Measurements from ENCODE around the gene RPL13. TPM values are rescaled to one million over a fixed set of nuclear protein-coding genes. Genes with fewer than 3 reads are reported as not detected.

Gene RPL13
- 1,718 TPM for total RNA-seq
- long read RNA-seq, full-length matches to known transcripts: 769 of 844 reads
- long read RNA-seq, partial matches to known transcripts: 47 of 844 reads
- long read RNA-seq, other reads (novel, unspliced or antisense): 28 of 844 reads

DNA sequence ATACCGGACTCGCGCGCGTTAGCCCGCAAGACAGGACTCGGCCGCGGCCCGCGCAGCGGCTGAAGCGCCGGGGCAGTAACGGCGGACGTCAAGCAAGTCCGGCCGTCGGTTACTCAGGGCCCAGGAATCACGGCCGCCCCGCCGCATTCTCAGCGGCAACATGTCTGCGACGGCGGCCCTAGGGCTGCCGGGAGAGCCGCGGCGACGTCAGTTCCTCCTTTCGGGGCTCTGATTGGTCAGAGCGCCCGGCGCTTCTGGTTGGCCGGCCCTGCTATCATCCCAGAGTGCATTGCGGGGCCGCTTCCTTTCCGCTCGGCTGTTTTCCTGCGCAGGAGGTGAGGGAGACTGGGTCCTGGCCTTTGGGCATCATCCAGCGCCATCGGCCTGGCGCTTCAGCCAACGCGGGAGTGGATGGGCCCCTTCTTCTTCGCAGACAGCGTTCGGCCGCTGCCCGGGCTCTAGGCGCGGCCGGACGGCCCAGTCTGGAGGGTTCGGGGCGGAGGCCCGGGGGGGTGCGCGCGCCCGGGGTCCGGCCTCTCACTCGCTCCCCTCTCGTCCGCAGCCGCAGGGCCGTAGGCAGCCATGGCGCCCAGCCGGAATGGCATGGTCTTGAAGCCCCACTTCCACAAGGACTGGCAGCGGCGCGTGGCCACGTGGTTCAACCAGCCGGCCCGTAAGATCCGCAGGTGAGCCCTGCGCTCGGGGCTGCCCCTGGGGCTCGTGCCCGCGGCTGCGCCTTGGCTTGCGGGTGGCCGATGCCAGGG lies at the start of gene RPL13:
RPL13 (plus strand) TSS at position 305 of the 764 bp plus-strand sequence; CDS start at position 583, 278 bp downstream.
- peak; percentile 97 for DNase-seq (ENCODE audit: low spot score)

DNA sequence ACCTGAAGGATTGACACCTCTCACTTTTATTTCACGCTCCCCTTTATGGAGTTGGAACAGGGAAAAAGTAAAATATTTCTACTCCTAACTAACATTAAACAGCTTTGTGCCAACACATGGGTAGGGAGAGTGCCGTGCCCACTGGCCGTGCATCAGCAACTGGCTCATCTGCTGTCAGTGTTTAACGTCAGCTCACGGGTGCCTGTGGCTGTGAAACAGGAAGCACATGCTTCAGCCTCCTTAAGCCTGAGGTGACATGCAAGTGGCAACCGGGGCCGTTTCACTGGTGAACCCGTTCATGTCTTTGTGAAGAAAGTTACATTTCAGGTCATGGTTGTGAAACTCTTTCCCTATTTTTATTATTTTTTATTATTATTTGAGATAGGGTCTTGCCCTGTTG lies 49.1 kb upstream of the RPL13 start:
- DNase-seq (ENCODE audit: low spot score): no peak

DNA sequence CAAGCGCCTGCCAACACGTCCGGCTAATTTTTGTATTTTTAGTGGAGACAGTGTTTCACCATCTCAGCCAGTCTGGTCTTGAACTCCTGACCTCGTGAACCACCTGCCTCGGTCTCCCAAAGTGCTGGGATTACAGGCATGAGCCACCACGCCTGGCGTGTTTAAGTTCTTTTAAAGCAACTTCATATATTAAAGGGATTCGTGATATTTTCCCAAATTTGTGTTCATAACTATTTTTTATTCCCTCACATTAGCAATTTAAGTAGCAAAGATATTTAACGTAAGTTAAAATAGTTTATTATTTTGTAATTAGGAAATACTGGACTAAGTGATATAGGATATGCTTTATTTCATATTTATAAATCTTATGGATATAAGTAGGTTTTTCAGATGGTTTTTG lies 48.0 kb upstream of the RPL13 start:
- DNase-seq (ENCODE audit: low spot score): no peak

DNA sequence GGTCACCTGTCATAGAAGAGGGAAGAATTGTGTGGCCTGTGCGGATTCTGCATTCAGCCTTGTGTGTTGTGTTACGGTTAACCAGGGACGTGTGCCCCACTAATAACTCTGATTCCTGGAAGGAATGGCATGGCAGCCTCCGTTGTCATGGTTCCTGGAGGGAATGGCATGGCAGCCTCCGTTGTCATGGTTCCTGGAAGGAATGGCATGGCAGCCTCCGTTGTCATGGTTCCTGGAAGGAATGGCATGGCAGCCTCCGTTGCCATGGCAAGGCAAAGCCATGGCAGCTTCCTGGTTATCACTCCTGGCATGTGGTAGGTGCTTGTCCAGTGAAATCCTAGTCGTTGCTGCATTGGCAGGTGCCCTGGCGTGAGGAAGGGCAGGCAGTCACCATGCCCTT lies 43.4 kb upstream of the RPL13 start:
- DNase-seq (ENCODE audit: low spot score): no peak

DNA sequence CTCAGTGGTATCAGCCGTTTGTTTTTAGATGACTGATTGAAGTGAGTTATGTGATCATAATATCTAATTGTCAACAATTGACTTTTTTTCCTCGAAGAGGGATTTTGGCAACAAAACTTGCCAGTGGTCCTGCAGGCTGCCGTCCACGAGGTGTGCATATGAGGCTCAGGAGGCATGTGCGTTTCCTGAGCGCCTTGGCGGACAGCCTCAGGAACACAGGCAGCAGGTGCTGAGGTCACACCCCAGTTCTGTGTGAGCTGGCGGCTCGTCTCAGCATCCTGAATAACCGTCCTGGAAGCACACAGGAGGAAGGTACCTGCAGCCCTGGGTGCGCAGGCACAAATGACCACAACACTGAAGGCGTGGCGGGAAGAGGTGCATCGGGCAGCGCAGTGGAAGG lies 40.6 kb upstream of the RPL13 start:
- DNase-seq (ENCODE audit: low spot score): no peak

DNA sequence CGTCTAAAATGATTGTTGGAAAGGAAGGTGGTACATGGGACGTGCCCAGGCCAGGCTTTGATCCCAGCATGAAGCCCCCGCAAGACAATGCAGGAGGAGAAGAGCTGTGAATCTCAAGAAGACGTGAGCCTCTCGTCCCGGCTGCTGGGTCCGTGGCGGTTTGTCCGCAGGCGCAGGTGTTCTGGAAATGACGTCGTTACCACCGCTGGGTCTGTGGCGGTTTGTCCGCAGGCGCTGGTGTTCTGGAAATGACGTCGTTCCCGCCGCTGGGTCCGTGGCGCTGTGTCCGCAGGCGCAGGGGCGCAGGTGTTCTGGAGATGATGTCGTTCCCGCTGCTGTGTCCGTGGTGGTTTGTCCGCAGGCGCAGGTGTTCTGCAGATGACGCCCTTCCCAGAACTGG lies 38.2 kb upstream of the RPL13 start:
- DNase-seq (ENCODE audit: low spot score): no peak

DNA sequence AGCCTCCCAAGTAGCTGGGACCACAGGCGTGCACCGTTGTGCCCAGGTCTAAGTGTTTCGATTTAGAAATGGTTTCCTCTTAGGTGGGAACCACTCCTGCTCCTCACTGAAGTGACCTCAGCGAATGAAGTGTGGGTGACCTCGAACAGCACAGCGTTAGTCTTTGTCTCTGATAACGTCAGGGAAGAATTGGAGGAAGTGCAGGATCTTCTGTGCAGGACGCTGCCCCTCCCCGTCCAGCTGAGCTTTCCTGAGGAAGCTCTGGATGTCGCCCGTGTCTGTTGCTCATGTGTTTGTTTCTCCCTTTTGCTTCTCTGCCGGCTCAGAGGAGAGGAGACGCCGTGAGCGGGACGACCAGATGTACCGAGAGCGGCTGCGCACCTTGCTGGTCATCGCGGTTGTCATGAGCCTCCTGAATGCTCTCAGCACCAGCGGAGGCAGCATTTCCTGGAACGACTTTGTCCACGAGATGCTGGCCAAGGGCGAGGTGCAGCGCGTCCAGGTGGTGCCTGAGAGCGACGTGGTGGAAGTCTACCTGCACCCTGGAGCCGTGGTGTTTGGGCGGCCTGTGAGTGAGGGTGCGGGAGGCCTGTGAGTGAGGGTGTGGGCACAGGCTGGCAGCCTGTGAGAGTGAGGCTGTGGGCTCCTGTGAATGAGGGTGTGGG lies 36.7 kb upstream of the RPL13 start:
- DNase-seq (ENCODE audit: low spot score): no peak

DNA sequence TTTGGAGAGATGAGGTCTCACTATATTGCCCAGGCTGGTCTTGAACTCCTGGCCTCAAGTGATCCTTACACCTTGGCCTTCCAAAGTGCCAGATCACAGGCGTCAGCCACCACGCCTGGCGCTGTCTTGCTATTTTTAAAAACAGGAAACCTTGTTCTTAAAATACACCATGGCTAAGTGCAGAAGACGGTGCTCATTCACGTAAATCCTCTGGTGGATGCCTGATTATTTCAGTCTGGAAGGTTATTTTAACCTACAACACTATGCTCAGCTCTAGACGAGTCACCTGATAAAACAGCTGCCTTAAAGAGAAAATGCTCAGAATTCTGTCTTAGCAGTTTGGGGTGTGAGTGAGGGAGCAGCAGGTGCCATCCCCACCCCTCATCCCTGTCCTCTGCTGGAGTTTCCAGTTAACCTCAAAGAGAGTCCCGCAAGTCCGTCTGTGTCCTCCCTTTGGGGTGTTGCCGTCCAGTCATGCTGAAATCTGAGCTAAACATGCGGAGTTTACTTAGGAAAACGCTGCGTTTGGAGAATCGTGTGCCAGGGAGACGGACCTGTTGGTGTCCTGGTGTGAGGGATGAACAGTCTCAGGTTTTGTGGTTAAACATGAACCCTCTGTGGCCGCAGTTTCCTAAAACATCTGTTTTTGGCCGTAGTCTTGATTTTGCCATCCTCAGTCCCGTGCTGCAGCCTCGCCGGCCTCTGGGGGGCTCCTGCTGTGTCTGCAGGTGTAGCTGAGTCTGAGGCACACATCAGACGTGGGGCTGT lies 35.2 kb upstream of the RPL13 start:
- DNase-seq (ENCODE audit: low spot score): no peak

DNA sequence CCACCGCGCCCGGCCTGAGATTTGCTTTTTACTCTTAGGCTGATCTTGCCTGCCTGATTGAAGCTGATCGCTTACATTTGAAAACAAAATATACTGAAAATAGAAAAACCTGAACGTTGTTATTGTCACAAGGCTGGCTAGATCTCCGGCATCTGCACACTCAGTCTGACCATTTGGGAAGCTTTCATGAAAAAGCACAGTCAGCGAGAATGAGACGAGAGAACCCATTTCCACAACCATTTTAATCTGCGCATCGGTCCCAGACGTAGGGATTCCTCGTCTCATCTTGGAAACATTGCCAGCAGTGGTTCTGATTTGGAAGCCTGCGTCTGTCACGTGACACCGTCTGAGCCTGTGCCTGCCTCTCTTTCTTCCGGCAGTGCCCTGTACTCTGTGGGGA lies 31.4 kb upstream of the RPL13 start:
- DNase-seq (ENCODE audit: low spot score): no peak

DNA sequence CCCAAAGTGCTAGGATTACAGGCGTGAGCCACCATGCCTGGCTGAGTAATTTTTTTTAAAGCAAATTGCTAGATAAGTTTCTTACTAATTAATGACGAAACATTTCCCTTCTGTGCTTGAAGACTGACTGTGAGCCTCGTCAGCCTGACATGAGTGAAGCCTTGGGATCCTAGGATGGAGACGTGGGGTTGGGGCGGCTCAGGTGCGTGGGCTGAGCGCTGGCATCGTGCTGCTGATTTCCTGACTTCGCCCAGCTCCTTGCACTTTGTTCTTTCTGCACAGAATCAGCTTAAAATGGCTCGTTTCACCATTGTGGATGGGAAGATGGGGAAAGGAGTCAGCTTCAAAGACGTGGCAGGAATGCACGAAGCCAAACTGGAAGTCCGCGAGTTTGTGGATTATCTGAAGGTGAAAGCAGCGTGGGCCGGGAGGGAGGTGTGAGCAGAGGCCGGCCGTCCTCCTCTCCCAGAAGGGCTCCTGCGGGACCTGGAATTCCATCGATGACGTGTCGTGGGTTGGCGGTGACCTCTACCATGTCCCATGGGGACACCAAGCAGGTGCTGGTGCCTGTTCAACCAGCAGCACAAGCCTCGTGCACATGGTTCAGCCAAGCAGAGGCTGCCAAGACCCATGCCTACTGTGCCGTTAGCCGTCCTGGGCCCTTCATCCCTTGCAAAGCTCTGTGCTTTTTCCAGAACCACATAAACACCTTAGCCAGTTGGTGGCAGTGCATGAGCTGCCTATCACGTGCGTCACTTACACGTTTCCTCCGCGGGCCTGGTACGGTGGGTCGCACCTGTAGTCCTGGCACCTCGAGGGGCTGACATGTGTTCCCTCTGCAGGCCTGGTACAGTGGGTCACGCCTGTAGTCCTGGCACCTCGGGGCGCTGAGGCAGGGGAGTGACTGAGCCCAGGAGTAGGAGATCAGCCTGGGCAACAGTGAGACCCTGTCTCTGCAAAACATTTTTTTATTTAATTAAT lies 29.8 kb upstream of the RPL13 start:
- DNase-seq (ENCODE audit: low spot score): no peak

DNA sequence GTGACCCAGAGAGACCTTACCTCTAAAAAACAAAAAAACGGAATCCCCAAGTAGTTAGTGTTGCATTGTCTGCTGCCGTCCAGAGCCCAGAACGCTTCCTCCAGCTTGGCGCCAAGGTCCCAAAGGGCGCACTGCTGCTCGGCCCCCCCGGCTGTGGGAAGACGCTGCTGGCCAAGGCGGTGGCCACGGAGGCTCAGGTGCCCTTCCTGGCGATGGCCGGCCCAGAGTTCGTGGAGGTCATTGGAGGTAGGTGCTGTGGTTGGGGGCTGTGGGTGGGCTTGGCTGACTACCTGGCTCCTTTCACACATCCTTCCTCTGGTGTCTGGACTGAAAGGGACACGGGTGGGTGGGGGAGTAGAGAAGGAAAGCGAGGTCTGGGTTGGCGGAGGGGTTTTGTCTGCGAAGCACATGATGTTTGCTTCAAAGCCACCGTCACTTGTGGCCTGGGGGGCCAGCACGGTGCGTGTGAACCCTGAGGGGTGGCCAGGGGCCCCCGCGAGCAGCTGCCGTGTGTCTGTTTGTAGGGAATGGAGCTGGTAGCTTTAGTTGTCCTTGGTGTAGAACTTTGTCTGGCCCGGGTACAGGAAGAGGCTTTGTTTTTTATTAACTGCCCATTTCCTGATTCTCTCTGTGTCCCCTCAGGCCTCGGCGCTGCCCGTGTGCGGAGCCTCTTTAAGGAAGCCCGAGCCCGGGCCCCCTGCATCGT lies 28.5 kb upstream of the RPL13 start:
- no peak for DNase-seq (ENCODE audit: low spot score)

DNA sequence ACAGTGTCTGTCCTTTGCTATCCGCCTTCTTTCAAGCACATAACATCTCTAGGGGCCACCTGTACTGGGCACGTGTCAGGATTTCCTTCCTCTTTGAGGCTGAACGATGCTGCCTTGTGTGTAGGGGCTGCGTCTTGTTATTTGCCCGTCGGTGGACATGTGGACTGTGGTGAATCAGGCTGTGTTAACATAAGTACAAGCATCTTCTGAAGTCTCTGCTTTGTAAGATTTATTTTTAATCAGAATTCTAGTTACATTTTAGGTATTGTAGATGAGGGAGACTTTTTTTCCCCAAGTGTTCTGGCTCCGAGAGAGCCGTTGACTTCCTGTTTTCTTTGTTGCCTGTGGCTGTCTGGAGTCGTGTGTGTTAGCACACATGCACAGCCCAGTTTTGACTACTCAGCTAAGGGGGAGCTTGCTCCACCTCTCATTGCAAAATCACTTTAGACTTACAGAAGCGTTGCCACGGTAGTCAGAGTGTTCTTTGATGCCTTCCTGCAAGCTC lies 26.2 kb upstream of the RPL13 start:
- no peak for DNase-seq (ENCODE audit: low spot score)

DNA sequence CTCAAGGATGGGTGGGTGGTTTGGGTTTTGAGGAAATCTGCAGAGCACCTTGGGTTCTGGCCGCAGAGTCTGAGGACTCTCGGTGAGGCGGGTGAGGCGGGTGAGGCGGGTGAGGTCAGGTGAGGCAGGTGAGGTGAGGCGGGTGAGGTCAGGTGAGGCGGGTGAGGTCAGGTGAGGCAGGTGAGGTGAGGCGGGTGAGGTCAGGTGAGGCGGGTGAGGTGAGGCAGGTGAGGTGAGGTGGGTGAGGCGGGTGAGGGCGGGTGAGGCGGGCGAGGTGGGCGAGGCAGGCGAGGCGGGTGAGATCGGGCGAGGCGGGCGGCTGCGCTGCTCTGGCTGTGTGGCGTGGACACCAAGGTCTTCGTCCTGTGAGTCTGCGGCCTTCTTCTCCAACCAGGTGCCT lies 24.1 kb upstream of the RPL13 start:
- no peak for DNase-seq (ENCODE audit: low spot score)

DNA sequence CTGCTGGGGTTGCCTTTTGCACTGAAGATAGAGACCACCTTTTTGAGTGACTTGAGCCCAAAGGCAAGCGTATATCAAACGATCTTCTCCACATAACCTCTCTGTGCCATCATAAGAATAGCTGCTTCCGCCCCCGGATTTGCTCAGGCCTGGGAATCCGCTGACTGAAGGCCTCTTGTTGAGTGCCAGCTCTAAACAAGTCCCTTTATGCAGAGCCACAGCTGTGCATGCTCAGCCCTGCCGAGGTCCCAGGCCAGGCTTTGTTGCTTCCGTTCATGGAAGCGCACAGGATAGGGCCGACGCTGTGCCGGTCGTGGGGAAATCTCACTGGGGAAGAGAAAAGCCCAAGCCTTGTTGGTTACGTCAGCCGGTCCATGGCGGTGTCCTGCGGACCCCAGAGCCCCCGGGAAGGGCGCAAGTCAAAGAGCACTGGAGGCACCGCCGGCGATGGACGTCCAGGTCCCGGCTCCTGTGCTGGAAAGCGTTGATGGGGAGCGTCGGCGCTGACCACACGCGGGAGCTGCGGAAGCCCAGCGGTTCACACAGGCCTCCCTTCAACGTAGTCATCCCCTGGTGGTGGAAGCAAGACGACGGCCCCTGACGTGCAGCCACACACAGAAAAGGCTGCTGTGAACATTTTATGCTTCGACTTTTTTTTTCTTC lies 23.5 kb upstream of the RPL13 start:
- no peak for DNase-seq (ENCODE audit: low spot score)

DNA sequence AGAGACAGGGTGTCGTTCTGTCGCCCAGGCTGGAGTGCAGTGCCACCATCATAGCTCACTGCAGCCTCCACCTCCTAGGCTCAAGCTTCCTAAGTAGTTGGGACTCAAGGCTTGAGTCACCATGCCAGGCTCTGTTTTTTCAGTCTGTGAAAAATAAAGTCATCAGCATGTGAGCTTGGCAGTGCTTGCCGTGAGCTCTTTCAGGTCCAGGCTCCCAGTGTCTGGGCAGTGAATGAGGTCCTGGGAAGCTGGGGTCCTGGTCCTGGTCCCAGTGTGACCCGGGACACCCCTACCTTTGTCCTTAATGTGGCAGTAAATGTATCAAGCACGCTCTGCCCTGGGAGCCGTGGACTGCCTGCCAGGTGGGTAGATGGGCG lies 22.9 kb upstream of the RPL13 start:
- no peak for DNase-seq (ENCODE audit: low spot score)

DNA sequence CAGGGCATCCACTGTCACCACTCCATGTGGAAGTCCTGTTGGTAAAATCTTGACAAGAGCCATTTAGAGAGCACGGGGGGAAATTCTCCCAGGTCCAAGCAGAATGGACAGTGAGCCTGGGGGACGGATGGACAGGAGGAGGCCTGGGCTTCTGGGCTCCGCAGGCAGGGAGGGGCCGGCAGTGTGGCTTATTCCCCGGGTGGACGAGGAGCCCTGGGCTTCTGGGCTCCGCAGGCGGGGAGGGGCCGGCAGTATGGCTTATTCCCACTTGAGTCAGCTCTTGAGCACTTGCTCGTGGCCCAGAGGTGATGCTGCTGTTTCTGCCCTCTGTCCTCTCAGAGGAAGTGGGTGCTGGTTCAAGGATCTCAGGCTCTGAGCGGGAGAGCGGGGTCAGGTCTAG lies 22.2 kb upstream of the RPL13 start:
- DNase-seq (ENCODE audit: low spot score): no peak

DNA sequence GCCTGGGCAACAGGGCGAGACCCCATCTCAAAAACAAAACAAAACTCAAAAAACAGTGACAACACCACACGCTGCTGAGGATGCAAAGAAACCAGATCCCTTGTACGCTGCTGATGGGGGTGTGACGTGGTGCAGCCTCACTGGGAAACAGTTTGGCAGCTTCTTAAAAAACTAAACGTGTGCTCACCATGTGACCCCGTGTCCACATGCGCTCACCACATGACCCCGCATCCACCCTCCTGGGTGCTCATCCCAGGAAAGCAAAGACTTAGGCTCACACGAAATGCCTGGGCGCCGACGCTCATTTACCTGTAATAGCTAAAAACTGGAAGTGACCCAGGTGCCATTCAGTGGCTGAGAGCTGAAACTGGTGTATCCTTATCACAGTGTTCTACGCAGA lies 19.9 kb upstream of the RPL13 start:
- DNase-seq (ENCODE audit: low spot score): no peak

DNA sequence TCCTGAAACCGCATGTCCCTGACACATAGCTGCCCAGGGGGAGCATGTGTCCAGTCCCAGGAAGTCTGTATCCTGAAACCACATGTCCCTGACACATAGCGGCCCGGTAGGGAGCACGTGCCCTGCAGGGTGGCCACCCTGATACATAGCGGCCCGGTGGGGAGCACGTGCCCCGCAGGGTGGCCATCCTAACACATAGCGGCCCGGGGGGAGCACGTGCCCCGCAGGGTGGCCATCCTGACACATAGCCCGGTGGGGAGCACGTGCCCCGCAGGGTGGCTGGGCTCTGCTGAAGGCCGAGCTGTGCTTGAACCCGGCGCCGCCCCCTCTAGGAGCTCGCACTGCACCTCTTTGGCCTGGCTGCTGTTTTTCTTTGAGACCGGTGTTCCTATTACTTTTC lies 18.7 kb upstream of the RPL13 start:
- DNase-seq (ENCODE audit: low spot score): no peak

DNA sequence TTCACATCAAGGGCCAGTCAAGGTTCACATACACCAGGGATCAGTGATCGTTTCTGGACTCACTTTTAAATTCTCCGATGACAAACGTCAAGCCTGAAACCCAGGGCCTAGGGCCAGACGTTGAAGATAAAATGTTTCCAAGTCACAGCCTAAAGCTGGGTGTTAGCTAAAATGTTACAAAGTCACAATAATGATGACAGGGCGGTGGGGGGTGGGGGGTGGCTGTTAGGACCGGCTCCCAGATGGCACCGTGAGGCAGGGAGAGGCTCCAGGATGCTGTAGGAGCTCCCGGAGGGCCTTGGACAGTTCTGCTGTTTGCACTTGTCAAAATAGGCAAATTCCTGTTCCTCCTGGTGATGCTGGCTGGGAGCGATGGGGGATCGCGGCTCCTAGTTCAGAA lies 16.4 kb upstream of the RPL13 start:
- DNase-seq (ENCODE audit: low spot score): no peak

DNA sequence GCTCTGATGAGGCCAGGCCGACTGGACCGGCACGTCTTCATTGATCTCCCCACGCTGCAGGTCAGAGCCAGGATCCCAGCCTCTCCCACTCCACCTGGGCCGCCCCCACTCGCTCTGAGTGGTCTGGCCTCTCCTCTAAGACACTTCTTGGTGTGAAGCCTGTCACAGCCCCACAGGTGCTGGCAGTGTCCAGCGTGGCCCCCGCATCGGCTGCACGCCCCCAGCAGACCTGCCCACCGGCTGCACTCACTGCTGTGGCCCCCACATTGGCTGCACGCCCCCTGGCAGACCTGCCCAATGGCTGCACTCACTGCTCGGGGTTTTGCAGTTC lies 15.8 kb upstream of the RPL13 start:
- DNase-seq (ENCODE audit: low spot score): no peak

All from mesenteric fat pad (tissue), 1 donor.